Transverse colon (tissue), 4 donors: ENCODE measurements around the gene SCARB2.

Experiments
- CTCF ChIP-seq, 5 experiments: fragments of 200-600 bp in 3 of 5; fragments of 450-650 bp in 2 of 5; sonication (generic) in 3 of 5; IDR thresholded peaks; 1 replicate in 2 of 5; 2 replicates in 3 of 5; pipeline ENCODE4 v1.5.1; 2016 to 2017; ENCODE audit warnings: antibody characterized with exemption in 5 of 5, inconsistent platforms in 3 of 5, mild to moderate bottlenecking in 2 of 5, moderate library complexity in 1 of 5
- POLR2A ChIP-seq: fragments of 450-650 bp; IDR thresholded peaks from one replicate; pipeline ENCODE4 v1.6.1; 2016; ENCODE audit warnings: antibody characterized with exemption, mild to moderate bottlenecking, moderate library complexity
- POLR2AphosphoS5 ChIP-seq, 3 donors: sonication (generic); formaldehyde crosslinking; IDR thresholded peaks; one replicate each; pipeline ENCODE4 v1.6.1; 2016; ENCODE audit warnings: antibody characterized with exemption in 3 of 3

DNA sequence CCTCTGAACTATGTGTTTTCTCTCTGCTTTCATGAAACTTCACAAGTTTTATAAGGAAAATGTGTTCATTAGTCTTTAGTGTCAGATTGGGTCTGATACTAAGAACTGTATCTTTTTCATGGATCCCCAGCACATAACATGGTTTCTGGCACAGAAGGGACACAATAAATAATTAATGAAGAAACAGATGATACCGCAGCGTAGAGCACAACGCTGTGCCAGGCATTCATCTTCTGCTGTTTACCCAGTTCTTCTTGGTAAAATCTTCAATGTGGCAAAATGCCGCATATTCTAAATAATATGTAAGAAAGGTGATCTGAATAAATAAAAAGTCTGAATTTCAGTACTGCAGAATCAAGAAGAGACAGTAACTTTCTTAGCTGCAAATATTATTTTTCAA is 12.3 kb downstream of the SCARB2 start:
- no peak for TF ChIP-seq CTCF (IDR thresholded peaks at IDR 0.05)
- TF ChIP-seq POLR2AphosphoS5 (IDR thresholded peaks at IDR 0.05): no peak
- TF ChIP-seq POLR2A: no peak
